ENCODE results near the gene ALKBH5. TPM values are rescaled to one million over a fixed set of nuclear protein-coding genes. Genes with fewer than 3 reads are reported as not detected.

Gene ALKBH5
- total and polyA plus RNA-seq, 10 of the 15 experiments (the other 5 are each of a cell fraction or from before 2014, with no cell fraction given): 13.7 to 99.9 (median 52.4) TPM

- peak within 1 kb of the TSS; percentile 89 for H3K27ac ChIP-seq (ENCODE audit: control insufficient read depth, insufficient read depth)
- ATAC-seq (peak; percentile 58), DNase-seq (ENCODE audit: low read depth, low spot score) (no peak), FAIRE-seq (no peak)
- H2AFZ ChIP-seq (ENCODE audit: control insufficient read depth, low read depth, low read length): peak within 1 kb of the TSS; percentile 96
- in situ Hi-C loops (cut with MboI) (no loop called here), intact Hi-C loops (cut with micrococcal nuclease; ENCODE audit: unreplicated experiment) (no loop called here)
- SMC1A ChIA-PET (ENCODE audit: uncharacterized antibody, unreplicated experiment): no interaction called here
- no peaks in the 10 kb centered on the region for H3K9me3 ChIP-seq (replicated peaks; ENCODE audit: control insufficient read depth, insufficient read depth, low read length)
- RAD21 ChIA-PET (ENCODE audit: unreplicated experiment): no interaction called here
- peaks cover 14% of the 10 kb centered on the region for H3K79me2 ChIP-seq (ENCODE audit: control insufficient read depth, insufficient read depth, low read length)
- CTCF ChIA-PET: interaction anchor here (1.0 kb wide), 1 partner anchor 9 kb away, joined by 4 read pairs; no protein-coding TSS in a partner anchor
- H3K27me3 ChIP-seq (replicated peaks in 1 of 2; ENCODE audit: control insufficient read depth in 2 of 2, insufficient read depth in 2 of 2, low read length in 1 of 2): no peaks in the 10 kb centered on the region
- POLR2A ChIA-PET: interaction anchor here (0.9 kb wide), 1 partner anchor 33 kb away, joined by 4 read pairs; the partner anchor contains the start of gene LLGL1
- WGBS (ENCODE audit: insufficient coverage, insufficient replicate concordance, low lambda C conversion rate, missing lambda C conversion rate): under 1% methylated on average over 30 of the region's 71 CpGs
- peak within 1 kb of the TSS; percentile 89 for H3K9ac ChIP-seq (ENCODE audit: control insufficient read depth, insufficient read depth, low read length)
- peak within 1 kb of the TSS; percentile 97 for H3K4me3 ChIP-seq
- peak within 1 kb of the TSS; percentile 77 for H3K4me2 ChIP-seq (ENCODE audit: control insufficient read depth, insufficient read depth)
- H4K20me1 ChIP-seq (ENCODE audit: control insufficient read depth, insufficient read depth): no peaks in the 10 kb centered on the region
- H3K36me3 ChIP-seq (ENCODE audit: control insufficient read depth in 2 of 2, insufficient read depth in 2 of 2, low read length in 1 of 2): peaks cover 7 to 9% of the 10 kb centered on the region in 2 experiments; a peak in 3 of 4 replicates
- peaks cover 21% of the 10 kb centered on the region for H3K4me1 ChIP-seq (ENCODE audit: control insufficient read depth, insufficient read depth, low read length)
- BruUV-seq (replicated peaks): no TSS peak
- TF ChIP-seq RELA (IDR thresholded peaks at IDR 0.05; ENCODE audit: borderline replicate concordance, partially characterized antibody) (no peak), RB1 (IDR thresholded peaks at IDR 0.05; ENCODE audit: borderline replicate concordance) (peak; percentile 82; the same call in 1 of the 2 replicates), YBX1 (IDR thresholded peaks at IDR 0.05) (no peak), MYB (IDR thresholded peaks at IDR 0.05; ENCODE audit: borderline replicate concordance, low read depth, low read length) (no peak), POLR2AphosphoS5 (IDR thresholded peaks at IDR 0.05; ENCODE audit: low read length) (no peak), ZNF207 (IDR thresholded peaks at IDR 0.05; ENCODE audit: borderline replicate concordance) (no peak), SRF (IDR thresholded peaks at IDR 0.05; ENCODE audit: low read depth in 2 of 2, low read length in 2 of 2) (no peak), RAD21 (IDR thresholded peaks at IDR 0.05; ENCODE audit: insufficient read depth, low read depth, low read length) (no peak), ZBTB33 (IDR thresholded peaks at IDR 0.05) (no peak), POLR2AphosphoS2 (IDR thresholded peaks at IDR 0.05; ENCODE audit: low read depth, low read length) (peak; percentile 8; the same call in 1 of the 2 replicates), STAT3 (IDR thresholded peaks at IDR 0.05; ENCODE audit: low read depth, low read length) (no peak), BRCA1 (IDR thresholded peaks at IDR 0.05; ENCODE audit: low read depth, low read length) (no peak), MEF2B (IDR thresholded peaks at IDR 0.05; ENCODE audit: partially characterized antibody, poor library complexity, severe bottlenecking) (no peak), HCFC1 (IDR thresholded peaks at IDR 0.05; ENCODE audit: low read length) (no peak), SIN3A (IDR thresholded peaks at IDR 0.05; ENCODE audit: low read depth, low read length) (0 out of 2 replicates have a peak, but pooled peaks have one; percentile 5), NBN (IDR thresholded peaks at IDR 0.05) (no peak), ZNF24 (IDR thresholded peaks at IDR 0.05) (0 out of 2 replicates have a peak, but pooled peaks have one; percentile 39), RAD51 (IDR thresholded peaks at IDR 0.05) (no peak), SUPT20H (IDR thresholded peaks at IDR 0.05; ENCODE audit: borderline replicate concordance, control insufficient read depth, low read depth, low read length) (no peak)
Observed at GRCh38 chr17:18258356-18259038, 74.9 kb downstream of the ALKBH5 start, which contains the start of gene FLII. Gene FLII, minus strand, starts transcription at chr17:18258738. Its CDS starts 48 bp downstream, at chr17:18258690.

Measured in GM12878 (cell line).